ENCODE results near the gene PI4KB.

Gene PI4KB

GRCh38 chr1:151336556-151336955, 9.3 kb upstream of the PI4KB start:
- peaks cover 5 to 6% of the 10 kb centered on the region in 2 donors for H3K4me1 Mint-ChIP-seq (ENCODE audit: low read depth in 2 of 2)
- H3K36me3 Mint-ChIP-seq (ENCODE audit: insufficient read depth), result peaks cover 2% of the 10 kb centered on the region
- ATAC-seq (replicated peaks) (no peak), DNase-seq (no peak)
- H3K27me3 Mint-ChIP-seq, result no peaks in the 10 kb centered on the region
- peak overlapping the region in 1 of 2 donors; percentile 5 for H3K27ac Mint-ChIP-seq
- no peaks in the 10 kb centered on the region for H3K9me3 Mint-ChIP-seq
- H3K4me3 Mint-ChIP-seq, result no peak overlapping the region

DNA sequence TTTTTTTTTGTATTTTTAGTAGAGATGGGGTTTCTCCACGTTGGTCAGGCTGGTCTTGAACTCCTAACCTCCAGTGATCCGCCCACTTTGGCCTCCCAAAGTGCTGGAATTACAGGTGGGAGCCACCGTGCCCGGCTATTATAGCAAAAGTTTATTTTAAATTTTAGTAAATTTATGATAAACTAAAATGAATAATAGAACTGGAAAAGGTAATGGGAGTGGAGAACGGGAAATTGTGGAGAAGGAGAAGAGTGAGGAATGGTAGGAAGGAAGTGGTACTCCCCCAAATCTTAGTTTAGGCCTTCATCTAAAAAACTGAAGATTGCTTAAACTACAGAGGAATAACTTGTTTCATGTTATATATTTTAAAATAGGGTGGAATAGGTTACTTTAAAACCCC, 7.6 kb upstream of the PI4KB start:
- DNase-seq, result no peak
- no peaks in the 10 kb centered on the region for H3K9me3 Mint-ChIP-seq
- no peak overlapping the region for H3K4me3 Mint-ChIP-seq
- no peaks in the 10 kb centered on the region for H3K27me3 Mint-ChIP-seq
- peaks cover 2% of the 10 kb centered on the region for H3K36me3 Mint-ChIP-seq (ENCODE audit: insufficient read depth)
- no peak for ATAC-seq (replicated peaks)
- no peak overlapping the region for H3K27ac Mint-ChIP-seq
- H3K4me1 Mint-ChIP-seq (ENCODE audit: low read depth in 2 of 2), result peaks cover 0 to 1% of the 10 kb centered on the region in 2 donors

- ATAC-seq (replicated peaks) (peak; percentile 10), DNase-seq (peak in 1 of 3 experiments; percentile 15)
- Mint-ChIP-seq H3K27ac (peak overlapping the region; percentile 95 to 96), H3K4me1 (ENCODE audit: low read depth in 2 of 2) (peaks cover 28 to 35% of the 10 kb centered on the region in 2 donors), H3K36me3 (ENCODE audit: insufficient read depth) (peaks cover 22% of the 10 kb centered on the region), H3K9me3 (no peaks in the 10 kb centered on the region), H3K27me3 (no peaks in the 10 kb centered on the region), H3K4me3 (peak overlapping the region; percentile 83 to 94)
These were observed 873 bp upstream of the PI4KB start for GRCh38 chr1:151327903-151328674.

- Mint-ChIP-seq H3K4me3 (peak overlapping the region; percentile 83 to 94), H3K27me3 (no peaks in the 10 kb centered on the region), H3K27ac (peak overlapping the region; percentile 95 to 96), H3K9me3 (no peaks in the 10 kb centered on the region), H3K4me1 (ENCODE audit: low read depth in 2 of 2) (peaks cover 34 to 45% of the 10 kb centered on the region in 2 donors), H3K36me3 (ENCODE audit: insufficient read depth) (peaks cover 32% of the 10 kb centered on the region)
- DNase-seq (peak in 2 of 3 experiments; percentile 36 to 43), ATAC-seq (replicated peaks) (peak; percentile 49)
These were observed 495 bp downstream of the PI4KB start for GRCh38 chr1:151326619-151327222.

DNA sequence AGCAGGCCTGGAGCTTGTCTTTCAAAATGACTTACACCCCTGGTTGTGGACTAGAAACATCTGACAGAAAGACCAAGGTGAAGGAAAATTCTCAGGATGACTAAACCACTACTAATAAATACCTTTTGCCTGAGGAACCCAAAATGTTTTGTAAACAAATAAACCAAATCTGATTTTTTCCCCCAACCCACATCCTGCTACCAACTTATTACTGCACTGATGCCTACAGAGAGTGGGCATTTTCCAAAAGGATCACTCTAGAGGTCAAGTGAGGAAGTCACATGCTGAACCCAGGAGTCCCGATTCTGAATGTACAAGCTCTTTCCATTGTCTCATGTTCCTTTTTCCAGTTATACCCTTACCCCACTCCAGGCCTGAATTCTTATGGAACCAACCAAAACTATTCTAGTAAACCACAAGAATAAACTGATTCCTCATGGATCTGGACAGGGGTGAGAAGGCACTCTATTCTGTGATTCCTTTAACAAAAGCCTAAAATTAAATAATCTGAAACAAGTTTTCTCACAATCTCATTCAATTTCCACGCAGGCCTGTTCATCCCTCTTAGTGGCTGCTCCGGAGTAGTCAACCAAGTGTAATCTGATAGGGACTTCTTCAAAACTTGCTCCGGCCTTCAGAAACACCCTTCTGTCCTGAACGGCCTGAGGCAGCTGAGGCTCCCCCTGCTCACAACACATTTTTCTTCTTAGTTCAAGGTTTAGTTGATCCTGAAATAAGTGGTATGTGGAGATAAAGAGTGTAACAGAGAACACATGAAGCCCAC, 1.4 kb downstream of the PI4KB start:
- Mint-ChIP-seq H3K36me3 (ENCODE audit: insufficient read depth) (peaks cover 36% of the 10 kb centered on the region), H3K4me3 (peak overlapping the region; percentile 83 to 94), H3K4me1 (ENCODE audit: low read depth in 2 of 2) (peaks cover 36 to 48% of the 10 kb centered on the region in 2 donors), H3K27ac (peak overlapping the region; percentile 95 to 96), H3K27me3 (no peaks in the 10 kb centered on the region), H3K9me3 (no peaks in the 10 kb centered on the region)
- no peak for ATAC-seq (replicated peaks)
- DNase-seq, result no peak

DNA sequence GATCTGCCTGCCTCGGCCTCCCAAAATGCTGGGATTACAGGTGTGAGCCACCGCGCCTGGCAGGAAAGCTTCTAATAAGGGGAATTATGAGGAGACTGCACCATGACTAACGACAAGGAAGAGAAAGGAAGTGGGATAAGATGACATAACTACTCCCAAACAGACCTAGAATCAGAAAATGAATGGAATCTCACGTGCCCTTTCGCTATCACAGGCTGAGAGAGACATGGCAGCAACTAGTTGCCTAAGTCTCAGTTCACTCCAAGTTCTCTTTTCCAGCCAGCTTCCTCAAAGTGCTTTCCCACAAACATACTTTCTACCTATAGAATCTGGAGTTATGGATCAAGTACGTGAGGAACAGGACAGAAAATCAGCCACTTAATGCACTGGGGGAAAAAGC, 2.0 kb downstream of the PI4KB start:
- Mint-ChIP-seq H3K9me3 (no peaks in the 10 kb centered on the region), H3K27ac (peak overlapping the region; percentile 95 to 96), H3K4me3 (peak overlapping the region in 1 of 2 donors; percentile 94), H3K27me3 (no peaks in the 10 kb centered on the region), H3K4me1 (ENCODE audit: low read depth in 2 of 2) (peaks cover 41 to 54% of the 10 kb centered on the region in 2 donors), H3K36me3 (ENCODE audit: insufficient read depth) (peaks cover 39% of the 10 kb centered on the region)
- no peak for DNase-seq
- ATAC-seq (replicated peaks), result no peak

- Mint-ChIP-seq H3K4me3 (no peak overlapping the region), H3K4me1 (ENCODE audit: low read depth in 2 of 2) (peaks cover 43 to 56% of the 10 kb centered on the region in 2 donors), H3K27ac (peak overlapping the region in 1 of 2 donors; percentile 44), H3K36me3 (ENCODE audit: insufficient read depth) (peaks cover 43% of the 10 kb centered on the region), H3K9me3 (no peaks in the 10 kb centered on the region), H3K27me3 (no peaks in the 10 kb centered on the region)
- ATAC-seq (replicated peaks) (no peak), DNase-seq (no peak)
These were observed 2.8 kb downstream of the PI4KB start for GRCh38 chr1:151324390-151324930.

- H3K36me3 Mint-ChIP-seq (ENCODE audit: insufficient read depth), result peaks cover 55% of the 10 kb centered on the region
These were observed 8.2 kb downstream of the PI4KB start for GRCh38 chr1:151318975-151319374.

GRCh38 chr1:151315565-151316235, 11.5 kb downstream of the PI4KB start:
- DNase-seq (no peak), ATAC-seq (replicated peaks) (no peak)
- no peaks in the 10 kb centered on the region for H3K27me3 Mint-ChIP-seq
- H3K36me3 Mint-ChIP-seq (ENCODE audit: insufficient read depth), result peaks cover 41% of the 10 kb centered on the region
- H3K4me3 Mint-ChIP-seq, result no peak overlapping the region
- peaks cover 41 to 42% of the 10 kb centered on the region in 2 donors for H3K4me1 Mint-ChIP-seq (ENCODE audit: low read depth in 2 of 2)
- H3K9me3 Mint-ChIP-seq, result no peaks in the 10 kb centered on the region
- peak overlapping the region; percentile 16 to 81 for H3K27ac Mint-ChIP-seq

More at GRCh38 chr1:151318975-151319374, 8.2 kb downstream of the PI4KB start:
- H3K27me3 Mint-ChIP-seq, result no peaks in the 10 kb centered on the region
- DNase-seq (no peak), ATAC-seq (replicated peaks) (no peak)
- H3K9me3 Mint-ChIP-seq, result no peaks in the 10 kb centered on the region
- peak overlapping the region in 1 of 2 donors; percentile 49 for H3K27ac Mint-ChIP-seq
- H3K4me1 Mint-ChIP-seq (ENCODE audit: low read depth in 2 of 2), result peaks cover 29 to 33% of the 10 kb centered on the region in 2 donors
- H3K4me3 Mint-ChIP-seq, result no peak overlapping the region

DNA sequence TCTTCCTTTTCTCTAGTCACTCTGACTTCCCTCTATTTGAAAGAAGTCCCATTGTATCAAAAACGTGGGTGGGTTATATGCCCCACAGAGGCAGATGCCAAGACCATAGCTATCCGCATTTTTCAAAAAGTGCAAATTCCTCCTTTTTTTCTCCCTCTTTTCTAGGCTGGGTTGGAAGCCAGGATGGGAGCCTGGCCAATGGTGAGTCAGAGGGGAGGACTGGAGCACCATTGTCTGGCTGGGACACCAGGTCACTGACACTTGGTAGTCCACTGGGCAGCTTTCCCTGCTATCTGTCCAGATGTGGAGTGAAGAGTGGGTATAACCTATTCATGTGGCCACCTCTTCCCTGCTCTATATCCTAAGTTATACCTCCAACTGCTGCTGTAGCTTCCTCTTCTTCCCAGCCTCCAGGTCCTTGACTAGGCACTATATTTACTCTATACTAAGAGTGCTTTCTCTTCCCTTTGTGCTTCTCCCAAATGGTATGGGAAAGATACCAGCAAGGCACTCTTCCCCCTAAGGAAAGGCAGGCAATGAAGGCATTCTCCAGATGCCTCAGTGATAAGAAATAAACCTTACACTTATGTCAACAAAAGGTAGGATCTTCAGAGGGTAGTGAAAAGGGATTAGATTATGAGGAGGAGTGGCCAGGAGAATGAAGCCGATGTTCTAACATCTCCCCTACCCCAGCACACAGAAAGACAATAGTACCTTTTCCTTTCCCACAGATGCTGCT, 12.9 kb downstream of the PI4KB start:
- ATAC-seq (replicated peaks) (no peak), DNase-seq (no peak)
- Mint-ChIP-seq H3K27me3 (no peaks in the 10 kb centered on the region), H3K4me1 (ENCODE audit: low read depth in 2 of 2) (peaks cover 35 to 38% of the 10 kb centered on the region in 2 donors), H3K4me3 (no peak overlapping the region), H3K27ac (peak overlapping the region; percentile 79 to 81), H3K9me3 (no peaks in the 10 kb centered on the region), H3K36me3 (ENCODE audit: insufficient read depth) (peaks cover 35% of the 10 kb centered on the region)

DNA sequence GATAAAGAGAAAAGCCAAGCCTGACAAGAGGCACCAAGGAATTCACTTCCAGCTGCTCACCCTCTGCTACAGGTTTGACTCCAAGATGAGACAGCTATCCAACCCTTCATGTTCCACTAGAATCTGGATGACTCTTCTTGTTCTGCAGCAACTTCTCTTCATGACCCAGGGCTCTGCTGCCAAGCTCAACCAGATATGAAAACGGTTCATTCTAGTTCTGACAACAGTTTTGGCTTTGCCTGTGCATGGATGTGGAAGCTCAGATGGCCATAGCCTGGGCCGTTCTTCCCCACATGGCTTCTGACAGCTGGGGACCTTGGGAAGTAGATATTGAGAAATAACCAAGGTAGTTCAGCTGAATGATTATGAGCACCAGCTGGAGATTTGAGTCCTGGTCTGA, 13.7 kb downstream of the PI4KB start:
- Mint-ChIP-seq H3K27ac (peak overlapping the region in 1 of 2 donors; percentile 81), H3K36me3 (ENCODE audit: insufficient read depth) (peaks cover 31% of the 10 kb centered on the region), H3K4me1 (ENCODE audit: low read depth in 2 of 2) (peaks cover 35 to 38% of the 10 kb centered on the region in 2 donors), H3K27me3 (no peaks in the 10 kb centered on the region), H3K9me3 (no peaks in the 10 kb centered on the region), H3K4me3 (no peak overlapping the region)
- ATAC-seq (replicated peaks), result no peak
- DNase-seq, result no peak

DNA sequence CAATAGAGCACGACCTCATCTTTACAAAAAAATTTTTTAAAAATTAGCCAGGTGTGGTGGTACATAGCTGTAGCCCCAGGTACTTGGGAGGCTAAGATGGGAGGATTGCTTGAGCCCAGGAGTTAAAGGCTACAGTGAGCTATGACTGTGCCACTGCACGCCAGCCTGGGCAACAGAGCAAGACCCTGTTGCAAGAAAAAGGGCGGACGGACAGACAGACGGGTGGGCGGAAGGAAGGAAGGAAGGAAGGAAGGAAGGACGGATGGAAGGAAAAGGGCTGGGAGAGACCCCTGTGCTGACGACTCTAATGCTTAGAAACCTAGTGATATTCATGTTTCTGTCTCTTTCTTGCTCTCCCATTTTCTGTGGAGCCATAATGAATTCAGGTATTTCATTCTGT, 14.4 kb downstream of the PI4KB start:
- peaks cover 25% of the 10 kb centered on the region for H3K36me3 Mint-ChIP-seq (ENCODE audit: insufficient read depth)
- peaks cover 35 to 38% of the 10 kb centered on the region in 2 donors for H3K4me1 Mint-ChIP-seq (ENCODE audit: low read depth in 2 of 2)
- H3K27ac Mint-ChIP-seq, result peak overlapping the region in 1 of 2 donors; percentile 95
- H3K9me3 Mint-ChIP-seq, result no peaks in the 10 kb centered on the region
- no peak overlapping the region for H3K4me3 Mint-ChIP-seq
- no peak for ATAC-seq (replicated peaks)
- H3K27me3 Mint-ChIP-seq, result no peaks in the 10 kb centered on the region
- no peak for DNase-seq
